ENCODE measurements around the gene ZNF766.
"Not testable (repeated sequence)": the region's sequence is repeated elsewhere in the genome, so short reads cannot be mapped to it uniquely, and the experiment has no call there.

Gene ZNF766

DNA sequence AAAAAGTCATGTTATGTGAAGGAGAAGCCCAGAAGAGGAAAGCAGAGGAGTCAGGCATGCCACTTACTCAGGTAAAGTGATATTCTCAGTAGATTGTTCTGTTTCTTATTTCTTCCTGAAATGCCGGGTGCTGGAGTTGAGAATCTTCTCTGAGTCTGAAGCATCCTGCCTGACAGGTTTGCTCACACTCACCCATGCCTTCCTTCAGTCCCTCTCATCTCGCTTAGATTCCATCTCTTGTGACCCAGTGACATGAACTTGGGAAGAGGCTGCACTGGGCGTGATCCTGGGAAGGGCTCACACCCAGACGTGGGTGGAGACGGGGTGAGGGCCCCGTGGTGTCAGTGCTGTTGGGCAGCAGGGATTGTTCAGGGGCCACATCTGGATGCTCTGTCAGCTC lies 8.1 kb downstream of the ZNF766 start:
- DNase-seq: no peak

GRCh38 chr19:52286256-52286655 lies 16.9 kb downstream of the ZNF766 start:
- no peak for DNase-seq

DNA sequence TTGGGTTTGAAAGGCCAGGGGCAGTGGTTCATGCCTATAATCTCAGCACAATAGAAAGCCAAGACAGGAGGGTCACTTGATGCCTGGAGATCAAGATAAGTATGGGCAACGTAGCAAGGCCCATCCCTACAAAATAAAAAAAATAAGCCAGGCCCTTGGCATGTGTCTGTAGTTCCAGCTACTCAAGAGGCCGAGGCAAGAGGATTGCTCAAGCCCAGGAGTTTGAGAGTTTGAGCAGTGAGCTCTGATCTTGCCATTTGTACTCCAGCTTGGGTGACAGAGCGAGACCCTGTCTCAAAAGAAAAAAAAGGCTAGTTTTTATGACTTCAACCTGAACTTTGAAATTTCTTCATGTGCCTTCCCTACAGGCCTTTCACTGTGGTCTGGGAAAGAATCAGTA lies 22.4 kb downstream of the ZNF766 start:
- DNase-seq: no peak

DNA sequence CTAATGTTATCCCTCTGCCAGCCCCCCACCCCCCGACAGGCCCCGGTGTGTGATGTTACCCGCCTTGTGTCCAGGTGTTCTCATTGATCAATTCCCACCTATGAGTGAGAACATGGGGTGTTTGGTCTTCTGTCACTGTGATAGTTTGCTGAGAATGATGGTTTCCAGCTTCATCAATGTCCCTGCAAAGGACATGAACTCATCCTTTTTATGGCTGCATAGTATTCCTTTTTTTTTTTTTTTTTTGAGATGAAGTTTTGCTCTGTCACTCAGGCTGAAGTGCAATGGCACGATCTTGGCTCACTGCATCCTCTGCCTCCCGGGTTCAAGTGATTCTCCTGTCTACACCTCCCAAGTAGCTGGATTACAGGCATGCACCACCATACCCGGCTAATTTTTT lies 23.6 kb downstream of the ZNF766 start:
- DNase-seq: not testable (repeated sequence)

DNA sequence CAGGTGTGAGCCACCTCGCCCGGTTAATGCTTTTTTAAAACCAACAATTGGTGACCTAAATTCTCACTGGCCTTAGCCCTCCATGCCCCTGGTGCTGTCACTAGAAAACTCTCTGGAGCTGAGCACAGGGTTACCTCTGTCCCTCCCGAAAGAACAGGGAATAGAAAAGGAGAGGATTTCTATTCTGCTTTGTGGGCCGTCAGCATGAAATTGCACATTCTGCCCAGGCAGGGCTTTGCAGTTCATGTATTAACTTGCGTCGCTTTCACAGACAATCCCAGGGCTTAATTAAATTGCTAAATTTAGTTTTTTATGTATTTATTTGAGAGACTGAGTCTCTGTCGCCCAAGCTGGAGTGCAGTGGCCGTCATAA lies 27.0 kb downstream of the ZNF766 start:
- DNase-seq: no peak

GRCh38 chr19:52296773-52297600 lies 27.6 kb downstream of the ZNF766 start, which contains the start of gene ZNF480:
Gene ZNF480, plus strand, starts transcription at chr19:52297169. Its CDS starts 3,244 bp downstream, at chr19:52300413.
- peak; percentile 86 for DNase-seq

DNA sequence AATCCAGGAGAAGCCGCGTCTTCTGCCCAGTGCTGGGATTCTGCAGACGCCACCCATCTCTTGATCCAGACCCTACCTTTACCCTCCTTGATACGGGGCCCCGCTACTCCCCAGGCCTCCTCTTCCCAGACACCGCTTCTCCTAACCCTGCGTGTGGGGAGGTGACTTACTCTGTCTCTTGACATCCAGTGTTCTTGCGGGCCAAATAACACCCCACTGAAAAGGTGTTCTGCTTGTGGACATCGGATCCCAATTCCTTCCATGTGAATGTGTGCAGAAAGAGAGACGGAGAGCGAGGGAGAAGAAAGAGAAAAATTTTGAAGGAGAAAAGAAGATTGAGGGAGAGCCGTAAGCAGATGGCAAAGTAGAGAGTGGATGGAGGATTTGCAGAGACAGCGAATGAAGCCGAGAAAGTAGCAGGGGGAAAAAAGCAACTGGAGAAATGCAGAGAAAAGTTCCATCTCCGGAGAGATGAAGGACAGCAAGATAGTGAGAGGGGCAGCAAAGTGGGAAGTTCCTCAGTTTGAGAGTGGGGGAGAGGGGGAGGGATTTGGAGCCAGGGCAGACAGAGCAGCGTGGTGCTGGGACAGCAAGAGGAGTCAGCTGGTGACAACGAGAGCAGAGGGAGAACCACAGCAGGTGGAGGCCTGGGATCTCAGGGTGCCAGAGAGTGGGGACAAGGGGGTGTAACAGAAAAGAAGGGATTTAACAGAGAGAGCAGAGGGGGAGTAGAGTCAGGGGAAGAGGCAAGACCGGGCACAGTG lies 28.4 kb downstream of the ZNF766 start:
- DNase-seq: no peak

- DNase-seq: no peak
Measured at GRCh38 chr19:52307275-52307674, 37.9 kb downstream of the ZNF766 start.

GRCh38 chr19:52322429-52322828 lies 53.0 kb downstream of the ZNF766 start:
- no peak for DNase-seq

DNA sequence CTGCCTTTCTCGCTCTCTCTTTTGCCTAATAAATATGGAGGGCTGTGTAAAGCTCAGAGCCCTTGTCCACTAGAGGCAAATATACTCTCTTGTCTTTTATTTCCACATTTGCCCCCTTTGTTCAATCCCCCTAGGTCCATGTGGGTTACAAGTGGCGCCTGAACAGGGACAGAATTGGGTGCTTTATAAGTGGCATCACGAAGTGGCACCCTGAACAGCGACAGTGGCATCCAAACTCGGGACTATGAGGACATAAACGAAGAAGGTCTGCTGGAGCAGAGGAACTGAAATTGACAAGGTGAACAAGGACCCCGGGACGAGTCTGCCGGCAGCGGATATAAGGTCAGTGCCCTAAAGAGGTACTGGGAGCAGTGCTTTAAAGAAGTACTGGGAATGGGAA lies 62.4 kb downstream of the ZNF766 start:
- DNase-seq: no peak

DNA sequence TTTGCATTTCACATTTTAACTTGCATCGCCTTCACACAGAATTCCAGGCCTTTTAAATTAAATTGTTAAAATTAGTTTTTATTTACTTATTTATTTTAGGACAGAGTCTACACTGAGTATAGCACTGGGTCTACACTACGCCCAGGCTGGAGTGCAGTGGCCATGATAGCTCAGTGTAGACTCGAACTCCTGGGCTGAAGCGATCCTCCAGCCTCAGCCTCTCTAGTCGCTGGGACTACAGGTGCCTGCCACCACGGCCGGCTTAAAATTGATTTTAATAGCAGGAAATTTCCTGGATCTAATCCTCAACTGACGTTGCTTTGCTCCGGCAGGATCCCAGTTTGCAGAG lies 66.4 kb downstream of the ZNF766 start:
- DNase-seq: no peak

GRCh38 chr19:52336117-52336790 lies 66.9 kb downstream of the ZNF766 start, which contains the start of gene ZNF610:
Gene ZNF610, plus strand, starts transcription at chr19:52336243. Its CDS starts 12,930 bp downstream, at chr19:52349173.
- peak; percentile 80 for DNase-seq

DNA sequence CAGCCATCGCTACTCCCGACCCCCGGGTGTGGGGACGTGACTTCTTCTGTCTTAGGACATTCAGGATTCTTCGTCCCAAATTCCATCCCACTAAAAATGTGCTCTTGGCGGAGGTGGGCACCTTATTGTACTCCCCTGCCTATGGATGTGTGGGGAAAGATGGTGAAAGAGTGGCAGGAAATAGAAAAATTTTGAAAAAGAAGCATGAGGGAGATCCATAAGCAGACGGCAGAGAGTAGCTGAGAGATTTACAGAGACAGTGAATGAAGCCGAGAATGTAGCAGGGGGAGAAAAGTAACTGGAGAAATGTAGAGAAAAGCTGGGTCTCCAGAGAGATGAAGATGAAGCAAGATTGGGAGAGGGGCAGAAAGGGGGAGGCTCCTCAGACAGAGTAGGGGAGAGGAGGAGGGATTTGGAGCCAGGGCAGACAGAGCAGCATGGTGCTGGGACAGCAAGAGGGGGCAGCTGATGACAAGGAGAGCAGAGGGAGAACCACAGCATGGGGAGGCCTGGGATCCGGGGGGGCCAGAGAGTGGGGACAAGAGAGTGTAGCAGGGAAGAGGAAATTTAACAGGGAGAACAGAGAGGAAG lies 67.5 kb downstream of the ZNF766 start:
- DNase-seq: no peak

DNA sequence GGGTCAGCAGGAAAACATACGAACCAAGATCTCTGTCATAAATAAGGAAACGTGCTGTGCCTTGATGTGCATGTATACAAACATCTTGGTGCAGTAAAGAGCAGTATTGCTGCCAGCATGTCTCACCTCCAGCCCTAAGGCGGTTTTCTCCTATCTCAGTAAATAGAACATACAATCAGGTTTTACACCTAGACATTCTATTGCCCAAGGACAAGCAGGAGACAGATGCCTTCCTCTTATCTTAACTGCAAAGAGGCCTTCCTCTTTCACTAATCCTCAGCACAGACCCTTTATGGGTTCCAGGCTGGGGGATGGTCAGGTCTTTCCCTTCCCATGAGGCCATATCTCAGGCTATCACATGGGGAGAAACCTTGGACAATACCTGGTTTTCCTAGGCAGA lies 69.6 kb downstream of the ZNF766 start:
- DNase-seq: not testable (repeated sequence)

GRCh38 chr19:52343548-52343947 lies 74.2 kb downstream of the ZNF766 start:
- peak; percentile 30 for DNase-seq

GRCh38 chr19:52345162-52345561 lies 75.8 kb downstream of the ZNF766 start:
- DNase-seq: no peak

Measured in effector CD8-positive, alpha-beta T cell (primary cell).